ENCODE measurements around the gene ATP1A3. TPM values are rescaled to one million over a fixed set of nuclear protein-coding genes. Genes with fewer than 3 reads are reported as not detected.
"Not testable (repeated sequence)": the region's sequence is repeated elsewhere in the genome, so short reads cannot be mapped to it uniquely, and the experiment has no call there.

ATP1A3 gene
- not detected for total RNA-seq

DNA sequence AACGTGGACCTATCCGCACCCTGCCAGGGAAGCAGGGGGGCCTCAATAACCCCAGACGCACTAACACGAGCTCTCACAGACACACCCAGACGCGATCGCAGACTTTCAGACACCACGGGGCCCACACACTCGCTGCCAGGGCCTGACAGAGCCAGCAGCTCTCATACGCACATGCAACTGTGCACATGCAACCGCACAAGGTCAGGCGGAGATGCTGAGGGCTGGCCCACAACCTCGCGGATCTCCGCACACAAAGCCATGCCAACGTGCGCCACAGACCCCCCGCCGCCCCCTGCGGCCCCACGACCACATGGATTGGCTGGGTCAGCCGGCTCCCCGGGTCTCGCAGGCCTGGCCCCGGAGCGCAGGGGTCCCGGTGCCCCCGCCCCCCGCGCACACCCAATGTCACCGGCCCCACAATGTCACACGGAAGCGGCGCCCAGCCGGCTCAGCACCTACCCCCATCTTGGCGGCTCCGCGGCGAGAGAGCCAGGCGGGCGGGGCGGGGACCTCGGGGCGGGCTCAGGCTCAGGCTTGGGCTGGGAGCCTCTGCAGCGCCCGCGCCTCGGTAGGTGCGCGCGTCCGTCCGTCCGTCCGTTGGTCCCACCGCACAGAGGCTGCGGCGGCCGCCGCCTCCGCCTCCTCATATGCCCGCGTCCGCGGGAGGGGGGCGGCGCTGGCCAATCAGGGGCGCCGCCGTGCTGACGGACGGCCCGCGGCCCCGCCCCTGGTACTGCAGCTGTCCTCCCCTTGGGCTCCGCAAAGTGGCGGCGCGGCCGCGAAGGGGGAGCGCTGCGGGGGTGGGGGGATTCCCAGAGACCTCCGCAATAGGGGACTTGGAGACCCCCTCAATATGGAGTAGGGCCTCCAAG lies at the start of gene ATP1A3:
Gene ATP1A3, minus strand, starts transcription at position 619 of the 872 bp plus-strand sequence. Its CDS starts 154 bp downstream, at position 465.
- WGBS, 2 donors, result 0 to 1% methylated on average over 24 to 31 of the region's 84 CpGs
- Histone ChIP-seq H3K4me3 (peak within 1 kb of the TSS in 2 of 4 donors; percentile 48 to 50), H3K4me1 (peaks cover 0 to 27% (median 8%) of the 10 kb centered on the region in 4 donors), H3K27me3 (peaks cover 3 to 82% of the 10 kb centered on the region in 2 donors), H3K36me3 (peaks cover 0 to 2% (median 0%) of the 10 kb centered on the region in 3 donors), H3K27ac (no peak within 1 kb of the TSS), H3K9me3 (no peaks in the 10 kb centered on the region)
- DNase-seq (ENCODE audit: low spot score in 2 of 2), result no peak
- TF ChIP-seq EP300 (IDR thresholded peaks at IDR 0.05) (no peak), POLR2A (IDR thresholded peaks at IDR 0.05) (no peak)
- TF ChIP-seq, protein P1, sequence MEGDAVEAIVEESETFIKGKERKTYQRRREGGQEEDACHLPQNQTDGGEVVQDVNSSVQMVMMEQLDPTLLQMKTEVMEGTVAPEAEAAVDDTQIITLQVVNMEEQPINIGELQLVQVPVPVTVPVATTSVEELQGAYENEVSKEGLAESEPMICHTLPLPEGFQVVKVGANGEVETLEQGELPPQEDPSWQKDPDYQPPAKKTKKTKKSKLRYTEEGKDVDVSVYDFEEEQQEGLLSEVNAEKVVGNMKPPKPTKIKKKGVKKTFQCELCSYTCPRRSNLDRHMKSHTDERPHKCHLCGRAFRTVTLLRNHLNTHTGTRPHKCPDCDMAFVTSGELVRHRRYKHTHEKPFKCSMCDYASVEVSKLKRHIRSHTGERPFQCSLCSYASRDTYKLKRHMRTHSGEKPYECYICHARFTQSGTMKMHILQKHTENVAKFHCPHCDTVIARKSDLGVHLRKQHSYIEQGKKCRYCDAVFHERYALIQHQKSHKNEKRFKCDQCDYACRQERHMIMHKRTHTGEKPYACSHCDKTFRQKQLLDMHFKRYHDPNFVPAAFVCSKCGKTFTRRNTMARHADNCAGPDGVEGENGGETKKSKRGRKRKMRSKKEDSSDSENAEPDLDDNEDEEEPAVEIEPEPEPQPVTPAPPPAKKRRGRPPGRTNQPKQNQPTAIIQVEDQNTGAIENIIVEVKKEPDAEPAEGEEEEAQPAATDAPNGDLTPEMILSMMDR (IDR thresholded peaks at IDR 0.05), result no peak

DNA sequence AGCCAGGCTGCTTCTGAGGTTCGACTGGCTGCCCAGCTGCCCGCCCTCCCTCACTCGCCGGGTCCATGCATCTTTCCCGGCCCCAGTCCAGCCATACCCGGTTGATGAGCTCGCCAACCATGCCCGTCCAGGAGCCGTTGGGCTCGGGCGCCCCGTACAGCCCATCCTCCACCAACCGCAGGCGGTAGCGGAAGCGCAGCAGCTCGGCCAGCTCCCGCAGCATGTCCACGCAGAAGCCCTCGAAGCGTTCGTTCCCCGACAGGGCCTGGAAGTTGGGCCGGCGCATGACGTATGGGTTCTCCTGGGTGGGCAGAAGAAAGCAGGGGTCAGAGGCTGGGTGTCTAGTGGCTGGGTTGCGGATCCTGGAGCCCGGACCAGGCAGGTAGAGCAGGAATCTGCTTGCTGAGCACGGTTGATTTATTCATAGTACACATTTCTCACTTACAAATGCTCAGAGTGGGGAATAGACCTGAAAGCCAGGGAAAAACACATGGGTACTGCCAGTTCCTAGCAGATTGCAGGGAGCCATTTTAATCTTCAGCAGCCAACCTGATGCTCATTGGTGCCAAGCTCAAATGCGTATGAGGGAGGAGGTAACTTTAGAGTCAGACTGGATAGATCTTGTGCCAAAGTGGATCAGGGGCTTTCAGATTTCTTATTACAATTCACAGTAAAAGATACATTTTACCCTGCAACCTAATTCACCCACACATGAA lies 48.6 kb upstream of the ATP1A3 start:
- Histone ChIP-seq H3K9me3 (no peaks in the 10 kb centered on the region), H3K36me3 (peaks cover 0 to 42% (median 0%) of the 10 kb centered on the region in 3 donors), H3K4me1 (no peaks in the 10 kb centered on the region), H3K4me3 (no peak overlapping the region), H3K27ac (no peak overlapping the region), H3K27me3 (no peaks in the 10 kb centered on the region)
- TF ChIP-seq, protein P1 (IDR thresholded peaks at IDR 0.05), result no peak
- TF ChIP-seq EP300 (IDR thresholded peaks at IDR 0.05), result no peak
- TF ChIP-seq POLR2A (IDR thresholded peaks at IDR 0.05), result no peak
- WGBS, 2 donors, result 87 to 92% methylated on average over 30 of the region's 30 CpGs
- DNase-seq (ENCODE audit: low spot score in 2 of 2), result no peak

DNA sequence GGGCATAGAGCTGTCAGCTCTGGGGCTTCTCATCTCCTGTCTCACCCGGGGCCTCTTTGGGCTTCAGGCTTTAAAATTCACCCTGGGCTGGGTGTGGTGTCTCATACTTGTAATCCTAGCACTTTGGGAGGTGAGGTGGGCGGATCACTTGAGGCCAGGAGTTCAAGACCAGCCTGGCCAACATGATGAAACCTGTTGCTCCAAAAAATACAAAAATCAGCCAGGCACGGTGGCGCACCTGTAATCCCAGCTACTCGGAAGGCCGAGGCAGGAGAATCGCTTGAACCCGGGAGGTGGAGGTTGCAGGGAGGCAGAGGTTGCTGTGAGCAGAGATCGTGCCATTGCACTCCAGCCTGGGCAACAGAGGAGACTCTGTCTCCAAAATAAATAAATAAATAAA lies 46.5 kb upstream of the ATP1A3 start:
- not testable (repeated sequence) for H3K9me3 ChIP-seq; H3K4me1 ChIP-seq; H3K27me3 ChIP-seq; DNase-seq (ENCODE audit: low spot score in 2 of 2); H3K27ac ChIP-seq; H3K4me3 ChIP-seq
- peaks cover 0 to 38% (median 0%) of the 10 kb centered on the region in 3 donors for H3K36me3 ChIP-seq
- WGBS, 2 donors, result 84 to 90% methylated on average over 9 of the region's 9 CpGs

DNA sequence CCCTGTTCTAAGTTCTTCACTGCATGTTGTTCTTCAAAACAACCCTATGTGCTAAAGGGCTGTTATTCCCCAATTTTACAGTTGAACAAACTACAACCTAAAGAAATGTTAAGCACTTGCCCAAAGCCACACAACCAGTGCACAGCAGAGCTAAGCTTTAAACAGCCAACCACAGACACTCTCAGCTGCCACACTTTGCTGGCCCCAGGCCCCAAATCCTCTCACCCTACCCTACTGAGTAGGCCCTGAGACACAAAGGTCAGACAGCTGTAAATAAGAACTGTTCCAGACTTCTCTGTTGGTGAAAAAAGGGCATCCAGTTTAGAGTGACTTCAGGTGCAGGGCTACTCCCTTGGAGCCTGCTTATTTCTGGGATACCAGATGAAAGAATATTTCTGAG lies 46.0 kb upstream of the ATP1A3 start:
- no peak for DNase-seq (ENCODE audit: low spot score in 2 of 2)
- H3K27ac ChIP-seq, result no peak overlapping the region
- no peak overlapping the region for H3K4me3 ChIP-seq
- H3K36me3 ChIP-seq, result peaks cover 0 to 33% (median 0%) of the 10 kb centered on the region in 3 donors
- no peaks in the 10 kb centered on the region for H3K27me3 ChIP-seq
- no peaks in the 10 kb centered on the region for H3K4me1 ChIP-seq
- TF ChIP-seq, protein P1 (IDR thresholded peaks at IDR 0.05), result no peak
- TF ChIP-seq EP300 (IDR thresholded peaks at IDR 0.05) (no peak), POLR2A (IDR thresholded peaks at IDR 0.05) (no peak)
- no peaks in the 10 kb centered on the region for H3K9me3 ChIP-seq

DNA sequence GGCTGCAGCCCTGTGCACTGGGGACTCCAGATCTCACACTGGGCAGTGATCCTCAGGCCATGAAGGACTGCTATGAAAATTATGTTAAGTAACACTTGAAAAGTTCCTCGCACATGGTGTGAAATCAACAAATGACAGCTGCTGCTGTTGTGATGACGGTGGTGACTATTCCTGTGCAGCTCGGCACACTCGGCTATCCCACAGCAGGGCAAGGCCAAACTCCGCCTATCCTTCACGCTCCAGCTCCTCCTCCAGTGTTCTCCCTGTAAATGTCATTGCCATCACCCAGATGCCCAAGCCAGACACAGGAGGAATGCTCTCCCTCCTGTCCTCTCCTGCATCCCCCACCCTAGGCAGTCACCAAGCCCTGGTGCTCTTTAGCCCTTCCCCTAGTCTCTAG lies 44.6 kb upstream of the ATP1A3 start:
- peaks cover 0 to 28% (median 0%) of the 10 kb centered on the region in 3 donors for H3K36me3 ChIP-seq

More for the DNA sequence above, 44.6 kb upstream of the ATP1A3 start:
- 62 to 69% methylated on average over 6 of the region's 6 CpGs for WGBS, 2 donors
- no peaks in the 10 kb centered on the region for H3K27me3 ChIP-seq
- TF ChIP-seq POLR2A (IDR thresholded peaks at IDR 0.05) (no peak), EP300 (IDR thresholded peaks at IDR 0.05) (no peak)
- TF ChIP-seq, protein P1 (IDR thresholded peaks at IDR 0.05), result no peak
- H3K27ac ChIP-seq, result no peak overlapping the region
- no peak overlapping the region for H3K4me3 ChIP-seq
- no peaks in the 10 kb centered on the region for H3K9me3 ChIP-seq
- no peak for DNase-seq (ENCODE audit: low spot score in 2 of 2)
- H3K4me1 ChIP-seq, result no peaks in the 10 kb centered on the region
